HepG2 (cell line): ENCODE data around the gene KANK4.

Experiments
- BORCS8-MEF2B ChIP-seq: sonication (generic); formaldehyde crosslinking; IDR thresholded peaks from 2 replicates; pipeline ENCODE4 v1.8.0; 2022; ENCODE audit warnings: mild to moderate bottlenecking, missing genetic modification reagents
- EZH2 ChIP-seq: conservative IDR thresholded peaks from 2 replicates; pipeline ENCODE4 v1.6.1; 2012; ENCODE audit warnings: mild to moderate bottlenecking, low read depth, low read length, moderate library complexity
- MEIS2 ChIP-seq: sonication (generic); formaldehyde crosslinking; IDR thresholded peaks from 2 replicates; pipeline ENCODE4 v1.9.0; 2021; ENCODE audit warnings: mild to moderate bottlenecking, missing genetic modification reagents
- MYC ChIP-seq: sonication (generic); formaldehyde crosslinking; IDR thresholded peaks from 2 replicates; pipeline ENCODE4 v1.9.0; 2021; ENCODE audit warnings: missing genetic modification reagents, borderline replicate concordance
- RAD21 ChIP-seq: fragments of 450-650 bp; formaldehyde crosslinking; IDR thresholded peaks from 2 replicates; pipeline ENCODE4 v1.5.0; 2020; ENCODE audit warnings: mild to moderate bottlenecking
- RBM22 ChIP-seq: fragments of 200-400 bp; formaldehyde crosslinking; optimal IDR thresholded peaks from 2 replicates; pipeline ENCODE3; 2017; ENCODE audit warnings: mild to moderate bottlenecking, low read length, moderate library complexity
- SUZ12 ChIP-seq: fragments of 150-350 bp; IDR thresholded peaks from 2 replicates; pipeline ENCODE4 v1.6.1; 2014; ENCODE audit warnings: low read depth, low read length
- YY1 ChIP-seq: IDR thresholded peaks from 2 replicates; pipeline ENCODE4 v1.6.1; 2011; ENCODE audit warnings: low read length, low read depth, moderate library complexity, mild to moderate bottlenecking; ENCODE audit not compliant: insufficient read depth, insufficient replicate concordance
- ZNF34 ChIP-seq: sonication (generic); formaldehyde crosslinking; IDR thresholded peaks from 2 replicates; pipeline ENCODE4 v1.4.0; 2020; ENCODE audit warnings: mild to moderate bottlenecking, missing genetic modification reagents, borderline replicate concordance
- TF ChIP-seq, protein P1 (sequence below): sonication (generic); formaldehyde crosslinking; IDR thresholded peaks from 2 replicates; pipeline ENCODE4 v1.4.0; 2020; ENCODE audit warnings: mild to moderate bottlenecking, missing genetic modification reagents
- TF ChIP-seq, protein P2 (sequence below): sonication (generic); formaldehyde crosslinking; IDR thresholded peaks from 2 replicates; pipeline ENCODE4 v1.4.0; 2020; ENCODE audit warnings: missing genetic modification reagents

DNA sequence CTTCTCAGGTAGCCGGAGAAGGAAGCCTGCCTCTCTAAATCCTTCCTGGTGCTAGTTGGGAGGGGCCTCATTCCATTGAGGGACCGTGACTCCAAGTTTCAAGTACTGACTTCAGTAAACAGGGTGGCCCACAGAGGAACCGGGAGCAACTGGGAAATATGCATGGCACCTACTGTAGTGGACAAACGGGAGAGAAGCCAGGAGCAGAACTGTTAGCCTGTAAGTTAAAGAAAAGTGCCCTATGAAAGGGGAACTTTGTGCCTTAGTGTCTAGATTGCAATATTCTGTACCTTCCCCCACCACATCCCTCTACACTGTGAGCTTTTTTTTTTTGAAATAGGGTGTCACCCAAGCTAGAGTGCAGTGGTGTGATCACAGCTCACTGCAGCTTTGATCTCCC lies 33.2 kb upstream of the KANK4 start:
- TF ChIP-seq MEIS2 (CRISPR knock-in tag) (no peak), RAD21 (CRISPR knock-in tag) (no peak), SUZ12 (no peak), MYC (CRISPR knock-in tag) (no peak), EZH2 (no peak), ZNF34 (CRISPR knock-in tag) (no peak), RBM22 (no peak), BORCS8-MEF2B (no peak), YY1 (no peak)
- TF ChIP-seq, protein P1, sequence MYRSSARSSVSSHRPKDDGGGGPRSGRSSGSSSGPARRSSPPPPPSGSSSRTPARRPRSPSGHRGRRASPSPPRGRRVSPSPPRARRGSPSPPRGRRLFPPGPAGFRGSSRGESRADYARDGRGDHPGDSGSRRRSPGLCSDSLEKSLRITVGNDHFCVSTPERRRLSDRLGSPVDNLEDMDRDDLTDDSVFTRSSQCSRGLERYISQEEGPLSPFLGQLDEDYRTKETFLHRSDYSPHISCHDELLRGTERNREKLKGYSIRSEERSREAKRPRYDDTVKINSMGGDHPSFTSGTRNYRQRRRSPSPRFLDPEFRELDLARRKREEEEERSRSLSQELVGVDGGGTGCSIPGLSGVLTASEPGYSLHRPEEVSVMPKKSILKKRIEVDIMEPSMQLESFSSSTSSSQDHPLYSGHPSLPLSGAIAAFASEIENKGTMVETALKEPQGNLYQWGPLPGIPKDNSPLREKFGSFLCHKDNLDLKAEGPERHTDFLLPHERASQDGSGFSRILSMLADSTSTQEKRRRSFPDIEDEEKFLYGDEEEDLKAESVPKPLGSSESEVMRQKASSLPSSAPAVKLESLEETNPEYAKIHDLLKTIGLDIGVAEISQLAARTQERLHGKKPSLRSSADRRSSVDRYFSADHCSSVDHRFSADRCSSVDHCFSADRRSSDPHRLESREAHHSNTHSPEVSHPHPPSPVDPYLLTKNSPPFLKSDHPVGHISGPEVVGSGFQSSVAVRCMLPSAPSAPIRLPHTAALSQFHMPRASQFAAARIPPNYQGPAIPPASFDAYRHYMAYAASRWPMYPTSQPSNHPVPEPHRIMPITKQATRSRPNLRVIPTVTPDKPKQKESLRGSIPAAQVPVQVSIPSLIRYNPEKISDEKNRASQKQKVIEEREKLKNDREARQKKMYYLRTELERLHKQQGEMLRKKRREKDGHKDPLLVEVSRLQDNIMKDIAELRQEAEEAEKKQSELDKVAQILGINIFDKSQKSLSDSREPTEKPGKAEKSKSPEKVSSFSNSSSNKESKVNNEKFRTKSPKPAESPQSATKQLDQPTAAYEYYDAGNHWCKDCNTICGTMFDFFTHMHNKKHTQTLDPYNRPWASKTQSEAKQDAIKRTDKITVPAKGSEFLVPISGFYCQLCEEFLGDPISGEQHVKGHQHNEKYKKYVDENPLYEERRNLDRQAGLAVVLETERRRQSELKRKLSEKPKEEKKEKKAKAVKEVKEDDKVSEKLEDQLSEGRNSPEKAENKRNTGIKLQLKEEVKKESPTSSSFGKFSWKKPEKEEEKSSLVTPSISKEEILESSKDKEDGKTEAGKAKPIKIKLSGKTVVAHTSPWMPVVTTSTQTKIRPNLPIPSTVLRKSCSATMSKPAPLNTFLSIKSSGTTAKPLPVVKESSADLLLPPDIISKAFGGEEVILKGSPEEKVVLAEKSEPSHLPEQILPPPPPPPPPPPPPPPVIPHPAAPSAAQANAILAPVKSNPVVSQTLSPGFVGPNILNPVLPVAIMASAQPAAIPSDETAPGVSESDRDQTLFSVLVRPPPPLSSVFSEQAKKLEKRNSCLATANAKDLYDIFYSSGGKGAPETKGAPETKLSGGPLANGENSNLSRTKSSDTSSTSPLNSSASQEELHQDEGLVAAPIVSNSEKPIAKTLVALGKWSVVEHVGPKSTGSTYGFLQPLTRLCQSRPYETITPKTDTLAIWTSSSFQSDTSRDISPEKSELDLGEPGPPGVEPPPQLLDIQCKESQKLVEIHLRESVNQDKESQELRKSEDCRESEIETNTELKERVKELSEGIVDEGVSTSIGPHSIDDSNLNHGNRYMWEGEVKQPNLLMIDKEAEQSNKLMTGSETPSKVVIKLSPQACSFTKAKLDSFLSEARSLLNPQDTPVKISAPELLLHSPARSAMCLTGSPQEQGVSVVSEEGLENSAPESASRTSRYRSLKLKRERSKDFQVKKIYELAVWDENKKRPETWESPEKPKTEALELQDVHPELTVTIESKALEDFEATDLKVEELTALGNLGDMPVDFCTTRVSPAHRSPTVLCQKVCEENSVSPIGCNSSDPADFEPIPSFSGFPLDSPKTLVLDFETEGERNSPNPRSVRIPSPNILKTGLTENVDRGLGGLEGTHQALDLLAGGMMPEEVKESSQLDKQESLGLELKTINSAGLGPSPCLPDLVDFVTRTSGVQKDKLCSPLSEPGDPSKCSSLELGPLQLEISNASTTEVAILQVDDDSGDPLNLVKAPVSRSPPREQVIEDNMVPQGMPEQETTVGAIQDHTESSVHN (CRISPR knock-in tag), result no peak
- TF ChIP-seq, protein P2, sequence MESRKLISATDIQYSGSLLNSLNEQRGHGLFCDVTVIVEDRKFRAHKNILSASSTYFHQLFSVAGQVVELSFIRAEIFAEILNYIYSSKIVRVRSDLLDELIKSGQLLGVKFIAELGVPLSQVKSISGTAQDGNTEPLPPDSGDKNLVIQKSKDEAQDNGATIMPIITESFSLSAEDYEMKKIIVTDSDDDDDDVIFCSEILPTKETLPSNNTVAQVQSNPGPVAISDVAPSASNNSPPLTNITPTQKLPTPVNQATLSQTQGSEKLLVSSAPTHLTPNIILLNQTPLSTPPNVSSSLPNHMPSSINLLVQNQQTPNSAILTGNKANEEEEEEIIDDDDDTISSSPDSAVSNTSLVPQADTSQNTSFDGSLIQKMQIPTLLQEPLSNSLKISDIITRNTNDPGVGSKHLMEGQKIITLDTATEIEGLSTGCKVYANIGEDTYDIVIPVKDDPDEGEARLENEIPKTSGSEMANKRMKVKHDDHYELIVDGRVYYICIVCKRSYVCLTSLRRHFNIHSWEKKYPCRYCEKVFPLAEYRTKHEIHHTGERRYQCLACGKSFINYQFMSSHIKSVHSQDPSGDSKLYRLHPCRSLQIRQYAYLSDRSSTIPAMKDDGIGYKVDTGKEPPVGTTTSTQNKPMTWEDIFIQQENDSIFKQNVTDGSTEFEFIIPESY (CRISPR knock-in tag), result no peak
